HepG2 (cell line): ENCODE results near the gene CCDC142. TPM values are rescaled to one million over a fixed set of nuclear protein-coding genes. Genes with fewer than 3 reads are reported as not detected.

ENCODE experiments used
- AGO2 ChIP-seq: fragments of 200-400 bp; formaldehyde crosslinking; optimal IDR thresholded peaks from 2 replicates; pipeline ENCODE3; 2017; ENCODE audit warnings: mild to moderate bottlenecking, low read depth, low read length, moderate library complexity
- ATF6 ChIP-seq: sonication (generic); formaldehyde crosslinking; conservative IDR thresholded peaks from 2 replicates; pipeline ENCODE4 v1.4.0; 2020; ENCODE audit warnings: missing genetic modification reagents
- CTCF ChIP-seq: sonication (generic); formaldehyde crosslinking; IDR thresholded peaks from 2 replicates; pipeline ENCODE4 v1.5.0; 2020; ENCODE audit warnings: mild to moderate bottlenecking, missing genetic modification reagents, moderate library complexity
- ELF4 ChIP-seq: sonication (generic); formaldehyde crosslinking; IDR thresholded peaks from 2 replicates; pipeline ENCODE4 v1.5.0; 2020; ENCODE audit warnings: missing genetic modification reagents, mild to moderate bottlenecking, moderate library complexity, borderline replicate concordance
- HBP1 ChIP-seq: IDR thresholded peaks from 2 replicates; pipeline ENCODE4 v1.6.1; 2016; ENCODE audit warnings: low read depth, control low read depth
- IRX3 ChIP-seq: sonication (generic); formaldehyde crosslinking; IDR thresholded peaks from 2 replicates; pipeline ENCODE4 v1.8.1; 2023; ENCODE audit warnings: mild to moderate bottlenecking, low read depth, missing genetic modification reagents, borderline replicate concordance
- KLF9 ChIP-seq: IDR thresholded peaks from 2 replicates; pipeline ENCODE4 v1.6.1; 2016; ENCODE audit warnings: low read depth
- MEF2D ChIP-seq: sonication (generic); formaldehyde crosslinking; IDR thresholded peaks from 2 replicates; pipeline ENCODE4 v1.5.1; 2020; ENCODE audit warnings: mild to moderate bottlenecking, missing genetic modification reagents
- PITX1 ChIP-seq: sonication (generic); formaldehyde crosslinking; IDR thresholded peaks from 2 replicates; pipeline ENCODE4 v1.5.1; 2020; ENCODE audit warnings: mild to moderate bottlenecking, missing genetic modification reagents
- RAD51 ChIP-seq: fragments of 450-650 bp; IDR thresholded peaks from 2 replicates; pipeline ENCODE4 v1.6.1; 2016; ENCODE audit warnings: borderline replicate concordance
- SRSF9 ChIP-seq: fragments of 200-400 bp; formaldehyde crosslinking; IDR thresholded peaks from 2 replicates; pipeline ENCODE4 v1.6.1; 2018; ENCODE audit warnings: borderline replicate concordance, mild to moderate bottlenecking, low read depth, low read length; ENCODE audit not compliant: insufficient read depth, poor library complexity, severe bottlenecking
- ZNF160 ChIP-seq: sonication (generic); formaldehyde crosslinking; IDR thresholded peaks from 2 replicates; pipeline ENCODE4 v1.8.0; 2022; ENCODE audit warnings: mild to moderate bottlenecking, inconsistent platforms, missing genetic modification reagents
- ZNF317 ChIP-seq: sonication (generic); formaldehyde crosslinking; IDR thresholded peaks from 2 replicates; pipeline ENCODE4 v1.5.0; 2020; ENCODE audit warnings: mild to moderate bottlenecking, missing genetic modification reagents
- ZNF513 ChIP-seq: sonication (generic); formaldehyde crosslinking; conservative IDR thresholded peaks from 2 replicates; pipeline ENCODE4 v1.5.0; 2020; ENCODE audit warnings: missing genetic modification reagents
- ZNF556 ChIP-seq: sonication (generic); formaldehyde crosslinking; IDR thresholded peaks from 2 replicates; pipeline ENCODE4 v1.4.0; 2020; ENCODE audit warnings: mild to moderate bottlenecking, missing genetic modification reagents, borderline replicate concordance
- ZNF687 ChIP-seq: sonication (generic); formaldehyde crosslinking; IDR thresholded peaks from 2 replicates; pipeline ENCODE4 v1.5.1; 2020; ENCODE audit warnings: mild to moderate bottlenecking, missing genetic modification reagents, moderate library complexity
- polyA plus RNA-seq, 8 experiments: library from polyadenylated mRNA; depleted of rRNA in 3 of 8; stranded (reverse) in 7 of 8; unstranded in 1 of 8; fragments of >200 nt; fragmentation: Illumina TruSeq in 4 of 8; extraction: Trizol in 4 of 8; gene quantifications; 2 replicates each; pipeline versions ENCODE4 v1.2.1 to v1.2.3, GENCODE V29; 2011 to 2016; ENCODE audit warnings: low read depth in 4 of 8, missing spikeins in 1 of 8, mixed read lengths in 1 of 8; ENCODE audit not compliant: insufficient read depth in 1 of 8
- total RNA-seq, 5 experiments: library from RNA; depleted of rRNA; stranded (reverse); fragments of >200 nt; fragmentation: Illumina TruSeq; extraction: Trizol; gene quantifications; 2 replicates each; pipeline ENCODE4 v1.2.3, GENCODE V29; 2016; ENCODE audit warnings: low read depth in 1 of 5

CCDC142 gene
- total and polyA plus RNA-seq, 2 of the 13 experiments (the other 11 are each of a cell fraction or from before 2014, with no cell fraction given): 14.7 to 30.4 TPM

GRCh38 chr2:74447230-74447999, 35.4 kb downstream of the CCDC142 start (continued):
- no peak for TF ChIP-seq ATF6 (CRISPR knock-in tag)
- peak; percentile 67; the same call in 1 of the 2 replicates for TF ChIP-seq MEF2D (CRISPR knock-in tag)
- TF ChIP-seq ZNF317 (CRISPR knock-in tag): no peak
- no peak for TF ChIP-seq AGO2
- no peak; the same call in 1 of the 2 replicates for TF ChIP-seq HBP1 (CRISPR knock-in tag)
- TF ChIP-seq ZNF513: no peak
- TF ChIP-seq ZNF556 (CRISPR knock-in tag): no peak
- no peak for TF ChIP-seq IRX3 (CRISPR knock-in tag)
- no peak for TF ChIP-seq SRSF9
- TF ChIP-seq ZNF687 (CRISPR knock-in tag): no peak
- peak; percentile 66 for TF ChIP-seq PITX1 (CRISPR knock-in tag)
- no peak for TF ChIP-seq ELF4 (CRISPR knock-in tag)
- TF ChIP-seq CTCF: no peak
- TF ChIP-seq ZNF160: no peak
- no peak for TF ChIP-seq RAD51
- TF ChIP-seq KLF9: no peak
